Measurements from ENCODE around the gene MUC13. TPM values are rescaled to one million over a fixed set of nuclear protein-coding genes. Genes with fewer than 3 reads are reported as not detected.

MUC13 gene
- total RNA-seq, 1 donor from 2014 or later: not detected

- Mint-ChIP-seq H3K4me3 (no peak overlapping the region), H3K27me3 (no peaks in the 10 kb centered on the region), H3K9me3 (no peaks in the 10 kb centered on the region), H3K4me1 (no peaks in the 10 kb centered on the region), H3K36me3 (ENCODE audit: low read depth) (no peaks in the 10 kb centered on the region), H3K27ac (no peak overlapping the region)
- ChIA-PET CTCF (no interaction called here), POLR2A (no interaction called here)
- intact Hi-C loops (cut with micrococcal nuclease): no loop called here
- ATAC-seq (ENCODE audit: low read depth): no peak
- TF ChIP-seq, protein P1, sequence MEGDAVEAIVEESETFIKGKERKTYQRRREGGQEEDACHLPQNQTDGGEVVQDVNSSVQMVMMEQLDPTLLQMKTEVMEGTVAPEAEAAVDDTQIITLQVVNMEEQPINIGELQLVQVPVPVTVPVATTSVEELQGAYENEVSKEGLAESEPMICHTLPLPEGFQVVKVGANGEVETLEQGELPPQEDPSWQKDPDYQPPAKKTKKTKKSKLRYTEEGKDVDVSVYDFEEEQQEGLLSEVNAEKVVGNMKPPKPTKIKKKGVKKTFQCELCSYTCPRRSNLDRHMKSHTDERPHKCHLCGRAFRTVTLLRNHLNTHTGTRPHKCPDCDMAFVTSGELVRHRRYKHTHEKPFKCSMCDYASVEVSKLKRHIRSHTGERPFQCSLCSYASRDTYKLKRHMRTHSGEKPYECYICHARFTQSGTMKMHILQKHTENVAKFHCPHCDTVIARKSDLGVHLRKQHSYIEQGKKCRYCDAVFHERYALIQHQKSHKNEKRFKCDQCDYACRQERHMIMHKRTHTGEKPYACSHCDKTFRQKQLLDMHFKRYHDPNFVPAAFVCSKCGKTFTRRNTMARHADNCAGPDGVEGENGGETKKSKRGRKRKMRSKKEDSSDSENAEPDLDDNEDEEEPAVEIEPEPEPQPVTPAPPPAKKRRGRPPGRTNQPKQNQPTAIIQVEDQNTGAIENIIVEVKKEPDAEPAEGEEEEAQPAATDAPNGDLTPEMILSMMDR (IDR thresholded peaks at IDR 0.05): no peak
- no peak for DNase-seq
Measured at GRCh38 chr3:124951511-124952281, 17.1 kb upstream of the MUC13 start.

- ChIA-PET CTCF (no interaction called here), POLR2A (no interaction called here)
- Mint-ChIP-seq H3K27me3 (peaks cover 5% of the 10 kb centered on the region), H3K36me3 (ENCODE audit: low read depth) (no peaks in the 10 kb centered on the region), H3K4me1 (no peaks in the 10 kb centered on the region), H3K4me3 (no peak overlapping the region), H3K27ac (no peak overlapping the region), H3K9me3 (no peaks in the 10 kb centered on the region)
- DNase-seq: no peak
- intact Hi-C loops (cut with micrococcal nuclease): no loop called here
- TF ChIP-seq, protein P1 (IDR thresholded peaks at IDR 0.05): no peak
- ATAC-seq (ENCODE audit: low read depth): no peak
Measured at GRCh38 chr3:124950026-124950425, 15.5 kb upstream of the MUC13 start.

DNA sequence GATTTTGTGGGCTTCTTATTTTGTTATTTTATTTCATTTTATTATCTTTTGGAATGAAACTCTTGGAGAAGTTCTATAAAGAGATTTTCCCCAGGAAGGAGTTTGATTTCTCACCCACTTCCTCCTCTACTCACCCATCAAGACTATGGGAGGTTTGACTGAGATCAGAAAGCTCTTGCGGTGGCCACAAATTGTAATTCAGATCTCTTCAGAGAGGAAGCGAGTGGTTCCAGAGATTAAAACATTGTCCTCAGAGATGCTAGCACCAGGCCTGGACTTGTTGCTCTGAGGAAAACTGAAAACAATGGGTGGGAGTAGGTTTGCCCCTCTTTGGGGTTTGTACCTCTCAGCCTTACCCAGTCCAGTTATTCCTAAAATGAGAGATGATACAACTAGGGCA is 8.1 kb upstream of the MUC13 start:
- H3K27me3 Mint-ChIP-seq: peaks cover 11% of the 10 kb centered on the region
- no peak overlapping the region for H3K27ac Mint-ChIP-seq
- no peak for ATAC-seq (ENCODE audit: low read depth)
- no peaks in the 10 kb centered on the region for H3K9me3 Mint-ChIP-seq
- H3K4me1 Mint-ChIP-seq: peaks cover 4% of the 10 kb centered on the region
- intact Hi-C loops (cut with micrococcal nuclease): no loop called here
- POLR2A ChIA-PET: no interaction called here
- H3K36me3 Mint-ChIP-seq (ENCODE audit: low read depth): no peaks in the 10 kb centered on the region
- TF ChIP-seq, protein P1 (IDR thresholded peaks at IDR 0.05): no peak
- DNase-seq: no peak
- CTCF ChIA-PET: interaction anchor here (1.0 kb wide), 1 partner anchor 16 kb away, joined by 3 read pairs; no protein-coding TSS in a partner anchor
- H3K4me3 Mint-ChIP-seq: no peak overlapping the region

GRCh38 chr3:124941771-124942170 is 7.2 kb upstream of the MUC13 start:
- ATAC-seq (ENCODE audit: low read depth) (no peak), DNase-seq (no peak)
- H3K4me3 Mint-ChIP-seq: no peak overlapping the region
- POLR2A ChIA-PET: no interaction called here
- peaks cover 4% of the 10 kb centered on the region for H3K4me1 Mint-ChIP-seq
- CTCF ChIA-PET: interaction anchor here (1.0 kb wide), 1 partner anchor 15 kb away, joined by 3 read pairs; no protein-coding TSS in a partner anchor
- peaks cover 15% of the 10 kb centered on the region for H3K27me3 Mint-ChIP-seq
- peaks cover 3% of the 10 kb centered on the region for H3K9me3 Mint-ChIP-seq
- TF ChIP-seq, protein P1 (IDR thresholded peaks at IDR 0.05): no peak
- H3K27ac Mint-ChIP-seq: no peak overlapping the region
- H3K36me3 Mint-ChIP-seq (ENCODE audit: low read depth): no peaks in the 10 kb centered on the region
- intact Hi-C loops (cut with micrococcal nuclease): no loop called here

GRCh38 chr3:124939661-124940060 is 5.1 kb upstream of the MUC13 start:
- H3K27me3 Mint-ChIP-seq: peaks cover 8% of the 10 kb centered on the region
- CTCF ChIA-PET: no interaction called here
- H3K36me3 Mint-ChIP-seq (ENCODE audit: low read depth): no peaks in the 10 kb centered on the region
- H3K4me1 Mint-ChIP-seq: peaks cover 4% of the 10 kb centered on the region
- H3K9me3 Mint-ChIP-seq: peaks cover 3% of the 10 kb centered on the region
- POLR2A ChIA-PET: no interaction called here
- intact Hi-C loops (cut with micrococcal nuclease): no loop called here
- TF ChIP-seq, protein P1 (IDR thresholded peaks at IDR 0.05): no peak
- ATAC-seq (ENCODE audit: low read depth): no peak
- H3K4me3 Mint-ChIP-seq: no peak overlapping the region
- no peak overlapping the region for H3K27ac Mint-ChIP-seq
- no peak for DNase-seq

Measured in activated B cell treated with CpG ODN at 0.5 μM for 24 hours (primary cell).